Heart left ventricle (tissue), 16 donors: ENCODE measurements around the gene CKLF. TPM values are rescaled to one million over a fixed set of nuclear protein-coding genes. Genes with fewer than 3 reads are reported as not detected.
A peak's percentile ranks its signal among the peaks of the same experiment; 100 is the strongest.

Experiments used
- ATAC-seq, 4 donors: fragments of 200-7000 bp; cut with Tn5 transposase; one replicate each; pipeline ENCODE4 v1.9.1; 2020 to 2022; ENCODE audit warnings: moderate library complexity in 4 of 4, mild to moderate bottlenecking in 3 of 4, moderate number of reproducible peaks in 1 of 4
- DNase-seq, 5 donors: peaks; one replicate each; pipeline ENCODE4 v3.0.0-alpha.2; 2020
- H3K27ac ChIP-seq, 12 donors: fragments of 200-600 bp; sonication (generic) in 4 of 12; one replicate each; pipeline versions ENCODE4 v1.5.0 to v1.8.0; 2016 to 2022; ENCODE audit warnings: mild to moderate bottlenecking in 2 of 12
- H3K27me3 ChIP-seq, 9 donors: fragments of 200-600 bp; sonication (generic) in 2 of 9; one replicate each; pipeline versions ENCODE4 v1.5.1 to v1.8.0; 2016 to 2022; ENCODE audit warnings: mild to moderate bottlenecking in 3 of 9
- H3K36me3 ChIP-seq, 9 donors: fragments of 200-600 bp; sonication (generic) in 2 of 9; one replicate each; pipeline versions ENCODE4 v1.5.0 to v1.8.0; 2018 to 2022; ENCODE audit warnings: mild to moderate bottlenecking in 2 of 9
- H3K4me1 ChIP-seq, 12 donors: fragments of 200-600 bp; sonication (generic) in 4 of 12; one replicate each; pipeline versions ENCODE4 v1.5.0 to v1.8.0; 2016 to 2022; ENCODE audit warnings: mild to moderate bottlenecking in 3 of 12
- H3K4me3 ChIP-seq, 12 donors: fragments of 200-600 bp; sonication (generic) in 4 of 12; one replicate each; pipeline versions ENCODE4 v1.5.0 to v1.8.0; 2017 to 2022; ENCODE audit warnings: mild to moderate bottlenecking in 9 of 12, moderate library complexity in 4 of 12
- H3K9me3 ChIP-seq, 12 donors: fragments of 200-600 bp; sonication (generic) in 4 of 12; one replicate each; pipeline versions ENCODE4 v1.5.0 to v1.8.0; 2016 to 2022; ENCODE audit warnings: mild to moderate bottlenecking in 1 of 12
- CTCF ChIP-seq, 12 donors: fragments of 200-600 bp; sonication (generic) in 4 of 12; IDR thresholded peaks; one replicate each; pipeline versions ENCODE4 v1.5.0 to v1.8.0; 2018 to 2022; ENCODE audit warnings: antibody characterized with exemption in 12 of 12, mild to moderate bottlenecking in 5 of 12
- POLR2A ChIP-seq, 2 donors: fragments of 450-650 bp; IDR thresholded peaks; one replicate each; pipeline ENCODE4 v1.6.1; 2017; ENCODE audit warnings: antibody characterized with exemption in 2 of 2, mild to moderate bottlenecking in 2 of 2, moderate library complexity in 2 of 2
- WGBS, 4 donors: extraction: QIAGEN DNeasy Blood & Tissue Kit in 2 of 4; methylation state at CpG; one replicate each; pipeline versions ENCODE4 v1.1.5 to v1.1.7; 2013 to 2018; 5-methylcytosine and 5-hydroxymethylcytosine counted together
- intact Hi-C, 10 donors: fragments of 100-400 bp; cut with DNase I; formaldehyde crosslinking; loops; one replicate each; pipeline versions ENCODE4 v1.11.1 to v1.14.2; 2022
- polyA plus RNA-seq, 2 donors: library from polyadenylated mRNA; stranded (reverse); fragments of 200-250 nt; gene quantifications; one replicate each; pipeline ENCODE4 v1.2.3, GENCODE V29; 2013
- total RNA-seq, 9 donors: library from RNA; depleted of rRNA in 2 of 9; stranded (reverse); fragments of >200 nt in 2 of 9; fragmentation: NEBNext Ultra II Directional in 3 of 9; extraction: Animal tissue kit (Norgen Biotek cat#: 25700) in 3 of 9; gene quantifications; one replicate each; pipeline versions ENCODE4 v1.1.0 to v1.2.4, GENCODE V29; 2016 to 2023
- donor health status: ischemic (EF 13 %, LVEDD 7.1; RV severe dilation, severe dysfunction).
- donor health status: healthy with polysubstance abuse.
- donor health status: DM: no; HTN: yes; CAD: no.
- donor health status: DM: no; HTN: no; CAD: no.
- donor health status: ischemic (EF 25% LVEDD 6.9; RV normal size, moderate dysfunction).
- donor health status: ischemic (EF 25% LVEDD 5.7; RV mildly dilated, moderate dysfunction).
- donor health status: healthy.
- donor health status: DM: yes; HTN: yes; CAD: no.
- donor health status: ischemic (EF 35%, LVEDD 5.7; RV mildly dilated, moderate dysfunction).
- donor health status: nonischemic (EF 11% LVEDD 7.7; RV severe dilation, severe dysfunction).
- donor health status: DM: yes; HTN: yes; CAD: no.
- donor health status: PGD.
- donor health status: ischemic (EF 29% LVEDD 5.4; RV normal size, mild dysfunction).
- donor health status: nonischemic (EF 23%, LVEDD 6.1; RV moderate dilation, normal function).

The CKLF gene
- total and polyA plus RNA-seq, 11 donors, result 4.1 to 28.9 (median 6.4) TPM

- peaks cover 0 to 19% (median 13%) of the 10 kb centered on the region in 9 donors for H3K36me3 ChIP-seq
These were observed 53.0 kb downstream of the CKLF start for GRCh38 chr16:66605177-66605978.

GRCh38 chr16:66605979-66606751 is 53.8 kb downstream of the CKLF start:
- DNase-seq (peak in 1 of 5 donors; percentile 34), ATAC-seq (no peak)
- H3K27me3 ChIP-seq, result no peaks in the 10 kb centered on the region
- TF ChIP-seq CTCF (IDR thresholded peaks at IDR 0.05) (no peak), POLR2A (IDR thresholded peaks at IDR 0.05) (no peak)
- peaks cover 0 to 27% (median 21%) of the 10 kb centered on the region in 9 donors for H3K36me3 ChIP-seq
- WGBS, 4 donors, result 51 to 68% (median 62%) methylated on average over 10 of the region's 10 CpGs
- intact Hi-C loops, result loop anchor here in 9 of 10 donors (2.0 to 10.0 kb wide), 12 partner anchors 51 to 266 kb away; partner anchors contain the start of genes CKLF (in 5 of the 9) and TK2 (in 3 of the 9)
- H3K9me3 ChIP-seq, result no peaks in the 10 kb centered on the region
- peaks cover 0 to 43% (median 22%) of the 10 kb centered on the region in 12 donors for H3K4me1 ChIP-seq
- peak overlapping the region; percentile 59 to 97 (median 84) for H3K4me3 ChIP-seq
- peak overlapping the region; percentile 88 to 98 (median 94) for H3K27ac ChIP-seq

More at GRCh38 chr16:66605177-66605978, 53.0 kb downstream of the CKLF start:
- peak in 1 of 2 donors; percentile 6 for TF ChIP-seq POLR2A (IDR thresholded peaks at IDR 0.05)
- TF ChIP-seq CTCF (IDR thresholded peaks at IDR 0.05), result peak in 1 of 12 donors; percentile 29
- no peaks in the 10 kb centered on the region for H3K9me3 ChIP-seq
- ATAC-seq (peak; percentile 25 to 70 (median 62)), DNase-seq (peak; percentile 74 to 86 (median 79))
- no peaks in the 10 kb centered on the region for H3K27me3 ChIP-seq
- H3K27ac ChIP-seq, result peak overlapping the region; percentile 88 to 98 (median 94)
- H3K4me3 ChIP-seq, result peak overlapping the region; percentile 59 to 97 (median 84)
- H3K4me1 ChIP-seq, result peaks cover 0 to 43% (median 22%) of the 10 kb centered on the region in 12 donors
- intact Hi-C loops, result loop anchor here in 9 of 10 donors (2.0 to 10.0 kb wide), 12 partner anchors 51 to 267 kb away; partner anchors contain the start of genes CKLF (in 5 of the 9) and TK2 (in 3 of the 9)
- 12 to 19% (median 13%) methylated on average over 10 to 61 of the region's 61 CpGs for WGBS, 4 donors

- intact Hi-C loops, result loop anchor here in 8 of 10 donors (1.0 to 10.0 kb wide), 11 partner anchors 54 to 264 kb away; partner anchors contain the start of genes CKLF (in 3 of the 8) and TK2 (in 3 of the 8)
- H3K4me1 ChIP-seq, result peaks cover 0 to 41% (median 20%) of the 10 kb centered on the region in 12 donors
- no peak overlapping the region for H3K4me3 ChIP-seq
- 33 to 36% (median 34%) methylated on average over 16 to 17 of the region's 17 CpGs for WGBS, 4 donors
- no peaks in the 10 kb centered on the region for H3K27me3 ChIP-seq
- peaks cover 0 to 50% (median 44%) of the 10 kb centered on the region in 9 donors for H3K36me3 ChIP-seq
- no peaks in the 10 kb centered on the region for H3K9me3 ChIP-seq
- DNase-seq (peak; percentile 80 to 92 (median 87)), ATAC-seq (peak; percentile 44 to 68 (median 56))
- no peak for TF ChIP-seq POLR2A (IDR thresholded peaks at IDR 0.05)
- peak; percentile 84 to 95 (median 90) for TF ChIP-seq CTCF (IDR thresholded peaks at IDR 0.05)
- H3K27ac ChIP-seq, result peak overlapping the region in 4 of 12 donors; percentile 9 to 35 (median 15)
These were observed 56.1 kb downstream of the CKLF start for GRCh38 chr16:66608241-66609138.
